Stimulated activated CD8-positive, alpha-beta memory T cell treated with anti-CD3 and anti-CD28 coated beads, Interleukin-15, amount 100 ng/mL, for 48 hours (primary cell): ENCODE data around the gene GH1.
"Not testable (repeated sequence)": the region's sequence is repeated elsewhere in the genome, so short reads cannot be mapped to it uniquely, and the experiment has no call there.

ENCODE experiments used
- DNase-seq, 2 donors: peaks; one replicate each; pipeline ENCODE4 v3.0.0-alpha.2; 2020; ENCODE audit warnings: low read depth in 2 of 2

GH1 gene

DNA sequence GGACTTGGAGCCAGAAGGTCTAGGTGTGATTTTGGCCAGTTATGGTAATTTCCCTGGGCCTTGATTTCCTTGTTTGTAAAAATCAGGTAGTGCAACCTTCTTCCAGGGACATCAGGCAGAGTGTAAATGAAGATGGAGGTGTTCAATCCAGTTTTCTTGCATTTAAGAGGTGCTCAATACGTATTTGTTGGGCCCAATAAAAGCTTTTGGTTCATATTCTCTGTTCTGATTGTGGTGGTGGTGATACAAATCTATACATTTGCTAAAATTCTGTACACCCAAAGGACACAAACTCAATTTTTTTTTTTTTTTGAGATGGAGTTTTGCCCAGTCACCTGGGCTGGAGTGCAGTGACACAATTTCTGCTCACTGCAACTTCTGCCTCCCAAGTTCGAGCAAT is 7.5 kb upstream of the GH1 start:
- no peak for DNase-seq

- DNase-seq: no peak
Measured at GRCh38 chr17:63925615-63926014, 7.0 kb upstream of the GH1 start.

DNA sequence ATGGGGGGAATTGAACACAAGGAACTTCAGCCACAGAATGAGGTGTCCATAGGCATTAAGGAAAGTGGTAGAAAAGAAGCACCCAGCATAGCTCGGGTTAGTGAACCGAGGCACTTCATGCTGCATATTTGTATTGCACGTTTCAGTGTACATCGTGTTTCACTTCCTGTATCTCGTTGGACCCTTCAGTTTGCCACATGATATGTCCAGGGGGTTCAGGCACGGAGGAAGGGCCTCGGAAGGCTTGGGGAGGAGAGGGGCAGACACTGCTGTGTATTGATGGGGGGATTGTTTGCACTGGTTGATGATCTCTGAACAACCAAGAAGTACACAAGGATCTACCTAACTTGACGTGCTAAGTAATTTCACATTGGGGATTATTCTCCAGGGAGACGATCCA is 3.8 kb upstream of the GH1 start:
- not testable (repeated sequence) for DNase-seq

DNA sequence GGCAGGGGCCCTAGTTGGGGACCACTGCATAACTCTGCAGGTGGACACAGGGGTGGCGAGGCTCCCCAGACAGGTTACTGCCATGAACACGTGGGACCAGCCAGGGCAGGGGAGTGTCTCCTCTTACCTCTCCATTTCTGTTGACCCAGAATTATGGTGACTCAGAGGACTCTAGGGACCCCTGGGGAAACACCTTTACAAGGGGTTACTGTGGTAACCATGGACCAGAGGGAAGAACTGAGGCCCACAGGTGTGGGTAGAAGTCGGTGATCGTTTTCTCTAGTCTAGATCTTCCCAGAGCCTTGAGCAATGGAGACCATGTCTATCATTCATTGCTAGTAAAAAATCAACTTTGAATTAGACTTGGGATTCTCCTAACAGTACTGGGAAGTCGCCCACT is 2.1 kb upstream of the GH1 start:
- not testable (repeated sequence) for DNase-seq

DNA sequence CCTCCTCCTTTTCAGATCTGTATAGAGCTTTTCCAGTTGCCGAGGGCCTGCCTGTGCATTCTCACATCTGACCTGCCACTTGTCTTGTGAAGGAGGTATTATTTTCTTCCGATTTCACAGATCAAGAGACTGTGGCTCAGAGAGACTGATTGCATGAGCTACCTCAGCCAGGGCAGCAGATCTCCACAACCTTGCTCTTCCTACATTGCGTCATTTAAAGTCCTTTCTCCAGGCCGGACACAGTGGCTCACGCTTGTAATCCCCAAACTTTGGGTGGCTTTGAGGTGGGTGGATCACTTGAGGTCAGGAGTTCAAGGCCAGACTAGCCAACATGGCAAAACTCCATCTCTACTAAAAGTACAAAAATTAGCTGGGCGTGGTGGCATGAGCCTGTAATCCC is 1.4 kb upstream of the GH1 start:
- DNase-seq: not testable (repeated sequence)

- peak; percentile 42 to 47 for DNase-seq
Measured at GRCh38 chr17:63919311-63919723, 678 bp upstream of the GH1 start.

- DNase-seq: no peak
Measured at GRCh38 chr17:63918305-63918704, 334 bp downstream of the GH1 start.

- DNase-seq: no peak
Measured at GRCh38 chr17:63917646-63918045, 993 bp downstream of the GH1 start.

- not testable (repeated sequence) for DNase-seq
Measured at GRCh38 chr17:63917206-63917605, 1.4 kb downstream of the GH1 start.

GRCh38 chr17:63916566-63917185 is 2.0 kb downstream of the GH1 start:
- no peak for DNase-seq

DNA sequence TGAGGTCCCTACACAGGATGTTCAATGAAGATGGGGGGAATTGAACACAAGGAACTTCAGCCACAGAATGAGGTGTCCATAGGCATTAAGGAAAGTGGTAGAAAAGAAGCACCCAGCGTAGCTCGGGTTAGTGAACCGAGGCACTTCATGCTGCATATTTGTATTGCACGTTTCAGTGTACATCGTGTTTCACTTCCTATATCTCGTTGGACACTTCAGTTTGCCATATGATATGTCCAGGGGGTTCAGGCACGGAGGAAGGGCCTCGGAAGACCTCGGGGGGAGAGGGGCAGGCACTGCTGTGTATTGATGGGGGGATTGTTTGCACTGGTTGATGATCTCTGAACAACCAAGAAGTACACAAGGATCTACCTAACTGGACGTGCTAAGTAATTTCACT is 2.9 kb downstream of the GH1 start:
- DNase-seq: not testable (repeated sequence)

DNA sequence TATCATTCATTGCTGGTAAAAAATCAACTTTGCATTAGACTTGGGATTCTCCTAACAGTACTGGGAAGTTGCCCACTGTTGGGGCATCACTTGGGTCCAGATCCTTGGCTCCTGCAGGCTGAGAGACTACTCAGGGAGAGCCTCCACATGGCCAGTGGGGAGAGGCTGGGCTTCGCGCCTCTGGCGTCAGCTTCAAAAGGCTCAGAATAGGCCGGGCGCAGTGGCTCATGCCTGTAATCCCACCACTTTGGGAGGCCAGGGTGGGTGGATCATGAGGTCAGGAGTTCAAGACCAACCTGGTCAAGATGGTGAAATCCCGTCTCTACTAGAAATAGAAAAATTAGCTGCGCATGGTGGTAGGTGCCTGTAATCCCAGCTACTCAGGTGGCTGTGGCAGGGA is 4.2 kb downstream of the GH1 start:
- DNase-seq: no peak

GRCh38 chr17:63911657-63912100 is 7.0 kb downstream of the GH1 start:
- DNase-seq: peak; percentile 30 to 32

- no peak for DNase-seq
Measured at GRCh38 chr17:63911041-63911635, 7.5 kb downstream of the GH1 start, which contains the start of gene CSHL1. Gene CSHL1 (minus strand): TSS chr17:63911258. CDS start chr17:63911196, 62 bp downstream.

GRCh38 chr17:63910096-63910495 is 8.5 kb downstream of the GH1 start:
- DNase-seq: no peak

GRCh38 chr17:63909586-63909985 is 9.1 kb downstream of the GH1 start:
- DNase-seq: not testable (repeated sequence)

DNA sequence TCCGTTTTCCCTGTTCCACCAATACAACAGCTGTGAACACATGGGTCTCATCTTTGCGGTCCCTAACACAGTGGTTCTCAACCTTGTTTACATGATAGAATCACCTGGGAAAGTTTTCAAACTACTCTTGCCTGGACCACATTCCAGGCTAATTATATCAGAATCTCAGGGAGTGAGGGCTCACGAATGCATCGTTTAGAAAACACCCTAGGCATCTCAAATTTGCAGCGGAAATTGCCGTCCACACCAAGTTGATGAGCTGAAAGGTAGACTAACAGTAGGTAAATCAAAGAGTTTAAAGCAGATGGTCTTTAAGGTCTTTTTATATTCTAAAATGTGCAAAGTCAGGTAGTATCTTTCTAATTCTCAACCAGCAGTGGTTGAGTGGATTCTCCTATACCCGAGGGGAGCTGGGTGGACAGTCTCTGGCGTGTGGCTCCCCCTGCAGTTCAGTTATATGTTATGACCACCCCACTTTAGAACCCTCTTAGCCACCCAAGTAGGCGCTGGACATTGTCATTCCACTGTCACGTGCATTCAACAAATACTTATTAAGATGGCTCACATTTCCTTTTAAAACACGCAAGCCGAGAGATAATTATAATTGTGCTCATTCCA is 11.4 kb downstream of the GH1 start:
- not testable (repeated sequence) for DNase-seq

- DNase-seq: not testable (repeated sequence)
Measured at GRCh38 chr17:63904796-63905195, 13.8 kb downstream of the GH1 start.

GRCh38 chr17:63903787-63904201 is 14.8 kb downstream of the GH1 start:
- not testable (repeated sequence) for DNase-seq

DNA sequence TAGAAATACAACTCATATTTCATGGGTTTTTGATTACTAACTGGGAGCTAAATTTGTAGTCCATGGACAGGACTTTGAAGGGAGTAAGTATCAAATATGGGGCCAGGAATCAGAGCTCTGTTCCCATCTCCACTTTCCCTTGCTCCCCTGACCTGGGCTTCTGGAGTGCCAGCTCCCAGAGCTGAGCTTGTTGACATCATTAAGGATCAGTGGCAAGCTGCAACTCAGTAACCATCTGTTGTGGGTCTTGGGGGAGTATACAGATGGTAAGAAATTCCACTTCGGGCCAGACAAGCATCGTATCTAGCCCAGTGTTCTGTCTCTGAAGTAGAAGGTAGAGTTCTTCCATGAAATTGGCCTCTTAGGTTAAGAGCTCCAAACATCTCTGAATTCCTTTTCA is 16.7 kb downstream of the GH1 start:
- not testable (repeated sequence) for DNase-seq

DNA sequence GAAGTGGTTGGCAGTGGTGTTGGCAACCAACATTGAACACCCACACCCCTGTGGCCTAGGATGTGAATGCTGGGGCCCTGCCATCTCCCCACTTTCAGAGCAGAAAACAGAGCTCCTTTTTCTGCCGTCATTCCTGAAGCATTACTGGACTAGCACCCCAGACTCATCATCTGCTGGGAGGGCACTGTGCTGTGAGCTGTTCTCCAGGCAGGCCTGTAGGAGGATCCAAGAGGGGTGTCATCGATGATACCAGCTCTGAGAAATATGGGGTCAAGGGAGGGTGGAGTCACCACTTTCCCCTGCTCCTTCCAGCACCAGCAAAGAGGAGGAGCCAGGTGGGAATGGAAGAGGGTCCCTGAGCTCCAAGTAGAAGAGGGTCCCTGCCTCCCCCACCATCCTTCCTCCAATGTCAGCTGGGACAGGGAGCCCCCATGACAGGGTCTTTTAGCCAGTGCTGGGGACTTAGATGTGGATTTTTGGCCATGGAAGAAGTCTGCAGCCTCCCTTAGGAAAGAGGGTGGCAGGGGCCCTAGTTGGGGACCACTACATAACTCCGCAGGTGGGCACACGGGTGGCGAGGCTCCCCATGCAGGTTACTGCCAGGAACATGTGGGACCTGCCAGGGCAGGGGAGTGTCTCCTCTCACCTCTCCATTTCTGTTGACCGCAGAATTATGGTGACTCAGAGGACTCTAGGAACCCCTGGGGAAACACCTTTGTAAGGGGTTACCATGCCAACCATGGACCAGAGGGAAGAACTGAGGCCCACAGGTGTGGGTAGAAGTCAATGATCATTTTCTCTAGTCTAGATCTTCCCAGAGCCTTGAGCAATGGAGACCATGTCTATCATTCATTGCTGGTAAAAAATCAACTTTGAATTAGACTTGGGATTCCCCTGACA is 19.5 kb downstream of the GH1 start:
- peak; percentile 13 to 39 for DNase-seq
